GM10847 (cell line): ENCODE results near the gene FLACC1.

ENCODE experiments used
- POLR2A ChIP-seq: IDR thresholded peaks from 2 replicates; pipeline ENCODE4 v1.6.1; 2011; ENCODE audit not compliant: insufficient read length; ENCODE audit errors: extremely low read depth

FLACC1 gene

GRCh38 chr2:201357221-201357620 lies at the start of gene FLACC1:
TSS of gene FLACC1 (minus strand) at chr2:201357345. CDS start at chr2:201351404, 5,941 bp downstream.
- TF ChIP-seq POLR2A: no peak

GRCh38 chr2:201406077-201406662 lies 49.0 kb upstream of the FLACC1 start:
- TF ChIP-seq POLR2A: no peak

- TF ChIP-seq POLR2A: no peak
Observed at GRCh38 chr2:201404699-201405280, 47.6 kb upstream of the FLACC1 start.

GRCh38 chr2:201403880-201404279 lies 46.7 kb upstream of the FLACC1 start:
- TF ChIP-seq POLR2A: no peak

GRCh38 chr2:201402651-201403562 lies 45.8 kb upstream of the FLACC1 start:
- no peak for TF ChIP-seq POLR2A

GRCh38 chr2:201401815-201402214 lies 44.7 kb upstream of the FLACC1 start:
- TF ChIP-seq POLR2A: no peak

GRCh38 chr2:201396595-201396994 lies 39.5 kb upstream of the FLACC1 start:
- TF ChIP-seq POLR2A: no peak

GRCh38 chr2:201383136-201383535 lies 26.0 kb upstream of the FLACC1 start:
- TF ChIP-seq POLR2A: no peak

- no peak for TF ChIP-seq POLR2A
Observed at GRCh38 chr2:201378496-201379397, 21.6 kb upstream of the FLACC1 start.

GRCh38 chr2:201377218-201377617 lies 20.1 kb upstream of the FLACC1 start:
- no peak for TF ChIP-seq POLR2A

GRCh38 chr2:201369775-201370174 lies 12.6 kb upstream of the FLACC1 start:
- no peak for TF ChIP-seq POLR2A

- TF ChIP-seq POLR2A: no peak
Observed at GRCh38 chr2:201366146-201366545, 9.0 kb upstream of the FLACC1 start.

- TF ChIP-seq POLR2A: no peak
Observed at GRCh38 chr2:201363857-201364560, 6.9 kb upstream of the FLACC1 start.

- no peak for TF ChIP-seq POLR2A
Observed at GRCh38 chr2:201362396-201362795, 5.3 kb upstream of the FLACC1 start.
